HEK293T (cell line): ENCODE measurements around the gene ATP10A.

Experiments
- FOXA1 ChIP-seq: fragments of 450-650 bp; IDR thresholded peaks from 2 replicates; pipeline ENCODE4 v1.6.1; 2016; ENCODE audit warnings: mild to moderate bottlenecking
- SP1 ChIP-seq: fragments of 450-650 bp; IDR thresholded peaks from 2 replicates; pipeline ENCODE4 v1.6.1; 2017
- SUZ12 ChIP-seq: fragments of 450-650 bp; IDR thresholded peaks from 2 replicates; pipeline ENCODE4 v1.6.1; 2016; ENCODE audit warnings: mild to moderate bottlenecking
- TARDBP ChIP-seq: fragments of 450-650 bp; IDR thresholded peaks from 2 replicates; pipeline ENCODE4 v1.6.1; 2016
- TF ChIP-seq, protein P1 (sequence below): fragments of 450-650 bp; IDR thresholded peaks from 2 replicates; pipeline ENCODE4 v1.6.1; 2016

DNA sequence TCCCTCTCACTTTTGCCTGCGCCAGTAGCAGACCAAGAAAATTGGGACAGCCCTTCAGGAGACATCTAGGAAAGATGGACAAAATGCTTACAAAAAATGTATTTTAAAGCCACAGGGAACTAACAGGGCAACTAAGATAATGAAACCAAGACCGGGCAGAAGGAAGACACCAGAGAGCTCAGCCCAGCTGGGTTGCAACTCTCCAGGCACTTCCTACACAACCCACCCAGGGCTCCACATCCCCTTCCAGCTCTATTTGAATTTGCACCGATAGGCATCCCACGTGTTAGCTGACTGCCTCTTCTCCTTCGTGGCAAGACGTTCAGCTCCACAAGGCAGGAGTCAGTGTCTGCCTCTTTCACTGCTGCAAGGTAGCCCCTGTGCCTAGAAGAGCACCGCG, 6.6 kb upstream of the ATP10A start:
- no peak for TF ChIP-seq SUZ12
- no peak for TF ChIP-seq SP1
- TF ChIP-seq TARDBP = no peak
- no peak for TF ChIP-seq FOXA1
- TF ChIP-seq, protein P1, sequence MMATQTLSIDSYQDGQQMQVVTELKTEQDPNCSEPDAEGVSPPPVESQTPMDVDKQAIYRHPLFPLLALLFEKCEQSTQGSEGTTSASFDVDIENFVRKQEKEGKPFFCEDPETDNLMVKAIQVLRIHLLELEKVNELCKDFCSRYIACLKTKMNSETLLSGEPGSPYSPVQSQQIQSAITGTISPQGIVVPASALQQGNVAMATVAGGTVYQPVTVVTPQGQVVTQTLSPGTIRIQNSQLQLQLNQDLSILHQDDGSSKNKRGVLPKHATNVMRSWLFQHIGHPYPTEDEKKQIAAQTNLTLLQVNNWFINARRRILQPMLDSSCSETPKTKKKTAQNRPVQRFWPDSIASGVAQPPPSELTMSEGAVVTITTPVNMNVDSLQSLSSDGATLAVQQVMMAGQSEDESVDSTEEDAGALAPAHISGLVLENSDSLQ = no peak
